SK-N-SH (cell line): ENCODE measurements around the gene RAB4A. TPM values are rescaled to one million over a fixed set of nuclear protein-coding genes. Genes with fewer than 3 reads are reported as not detected.

Experiments
- CTCF ChIA-PET: fragments of 300-600, 350-600 bp; formaldehyde crosslinking; extraction: SDS; loops from one replicate; lab custom pipeline; 2021; lab: Yijun Ruan, JAX
- POLR2A ChIA-PET: fragments of 350-600 bp; sonication (Branson Sonifier 250); formaldehyde crosslinking; extraction: SDS; loops from one replicate; lab custom pipeline; 2020; ENCODE audit warnings: antibody characterized with exemption, inconsistent platforms; lab: Yijun Ruan, JAX
- DNase-seq: peaks from one replicate; pipeline ENCODE4 v3.0.0; 2012
- H2AFZ ChIP-seq: fragments of 200-600 bp; sonication (generic); 2 replicates; pipeline ENCODE4 v1.8.1; 2016; ENCODE audit warnings: antibody characterized with exemption, mild to moderate bottlenecking, low read depth
- H3F3A ChIP-seq: fragments of 200-600 bp; sonication (generic); replicated peaks from 2 replicates; pipeline ENCODE3; 2016; ENCODE audit warnings: antibody characterized with exemption, mild to moderate bottlenecking; ENCODE audit not compliant: insufficient read depth
- H3K27ac ChIP-seq, 2 experiments: fragments of 200-500 bp in 1 of 2; fragments of 200-600 bp in 1 of 2; sonication (Bioruptor generic) in 1 of 2; sonication (generic), shearing (Covaris generic) in 1 of 2; 2 replicates each; pipeline versions ENCODE4 v1.5.1 to v1.6.1; 2014 to 2016; ENCODE audit warnings: low read depth in 2 of 2, inconsistent platforms in 1 of 2, low read length in 1 of 2, mild to moderate bottlenecking in 1 of 2, mixed read lengths in 1 of 2
- H3K27me3 ChIP-seq: fragments of 200-600 bp; sonication (generic), shearing (Covaris generic); 2 replicates; pipeline ENCODE4 v1.6.1; 2016; ENCODE audit warnings: mixed run types; ENCODE audit not compliant: insufficient read depth
- H3K36me3 ChIP-seq, 2 experiments: fragments of 200-500 bp in 1 of 2; fragments of 200-600 bp in 1 of 2; sonication (Bioruptor generic) in 1 of 2; sonication (generic) in 1 of 2; replicated peaks in 1 of 2; 2 replicates each; pipeline versions ENCODE3 to v1.5.1; 2014 to 2016; ENCODE audit warnings: low read length in 1 of 2, mild to moderate bottlenecking in 1 of 2; ENCODE audit not compliant: insufficient read depth in 2 of 2, control insufficient read depth in 1 of 2
- H3K4me1 ChIP-seq, 2 experiments: fragments of 200-500 bp in 1 of 2; fragments of 200-600 bp in 1 of 2; sonication (Bioruptor generic) in 1 of 2; sonication (generic), shearing (Covaris generic) in 1 of 2; 2 replicates each; pipeline versions ENCODE4 v1.5.1 to v1.6.1; 2014 to 2016; ENCODE audit warnings: low read depth in 1 of 2, low read length in 1 of 2, mixed run types in 1 of 2; ENCODE audit not compliant: insufficient read depth in 2 of 2, control insufficient read depth in 1 of 2
- H3K4me2 ChIP-seq: fragments of 200-600 bp; sonication (generic), shearing (Covaris generic); 2 replicates; pipeline ENCODE4 v1.6.1; 2017; ENCODE audit warnings: mixed run types
- H3K4me3 ChIP-seq, 2 experiments: fragments of 200-500 bp in 1 of 2; fragments of 200-600 bp in 1 of 2; sonication (Bioruptor generic) in 1 of 2; sonication (generic), shearing (Covaris generic) in 1 of 2; 2 replicates each; pipeline versions ENCODE4 v1.5.1 to v1.8.1; 2014 to 2016; ENCODE audit warnings: low read depth in 2 of 2, inconsistent platforms in 1 of 2, low read length in 1 of 2, mild to moderate bottlenecking in 1 of 2, mixed read lengths in 1 of 2, moderate library complexity in 1 of 2
- H3K79me2 ChIP-seq: fragments of 200-600 bp; sonication (generic); 2 replicates; pipeline ENCODE4 v1.8.1; 2017; ENCODE audit warnings: mild to moderate bottlenecking; ENCODE audit not compliant: insufficient read depth
- H3K9ac ChIP-seq: fragments of 200-600 bp; sonication (generic); 2 replicates; pipeline ENCODE4 v1.6.1; 2017; ENCODE audit warnings: mixed run types
- H3K9me2 ChIP-seq: fragments of 200-600 bp; sonication (generic); 2 replicates; pipeline ENCODE4 v1.6.1; 2017; ENCODE audit warnings: mixed run types
- H3K9me3 ChIP-seq: fragments of 200-600 bp; sonication (generic); 2 replicates; pipeline ENCODE4 v1.6.1; 2017; ENCODE audit warnings: mixed run types, mild to moderate bottlenecking, moderate library complexity
- H4K20me1 ChIP-seq: fragments of 200-600 bp; sonication (generic); 2 replicates; pipeline ENCODE4 v1.6.1; 2017; ENCODE audit warnings: mild to moderate bottlenecking, mixed run types; ENCODE audit not compliant: insufficient read depth
- FOSL2 ChIP-seq: IDR thresholded peaks from 2 replicates; pipeline ENCODE4 v1.4.0; 2012; ENCODE audit warnings: low read depth, mild to moderate bottlenecking, moderate library complexity, borderline replicate concordance
- FOXJ3 ChIP-seq: sonication (generic); formaldehyde crosslinking; IDR thresholded peaks from 2 replicates; pipeline ENCODE4 v1.5.1; 2020; ENCODE audit warnings: mild to moderate bottlenecking, missing genetic modification reagents
- GABPA ChIP-seq: IDR thresholded peaks from 2 replicates; pipeline ENCODE4 v1.4.0; 2012; ENCODE audit warnings: low read depth, mild to moderate bottlenecking
- IRF3 ChIP-seq: fragments of 150-350 bp; IDR thresholded peaks from 2 replicates; pipeline ENCODE4 v1.6.1; 2016; ENCODE audit warnings: mild to moderate bottlenecking, low read depth, low read length
- JUND ChIP-seq: IDR thresholded peaks from 2 replicates; pipeline ENCODE4 v1.4.0; 2012
- MXI1 ChIP-seq: IDR thresholded peaks from 2 replicates; pipeline ENCODE4 v1.6.1; 2012; ENCODE audit warnings: mild to moderate bottlenecking, low read depth, low read length, improper control_type of control experiment
- NFIC ChIP-seq: IDR thresholded peaks from 2 replicates; pipeline ENCODE4 v1.4.0; 2012; ENCODE audit warnings: borderline replicate concordance
- RCOR1 ChIP-seq: fragments of 150-350 bp; IDR thresholded peaks from 2 replicates; pipeline ENCODE4 v1.6.1; 2017; ENCODE audit warnings: antibody characterized with exemption, low read length
- RFX5 ChIP-seq: IDR thresholded peaks from 2 replicates; pipeline ENCODE4 v1.6.1; 2012; ENCODE audit warnings: mild to moderate bottlenecking, improper control_type of control experiment, low read length
- SMC3 ChIP-seq: IDR thresholded peaks from 2 replicates; pipeline ENCODE4 v1.6.1; 2012; ENCODE audit warnings: low read depth, low read length, improper control_type of control experiment
- TAF1 ChIP-seq: IDR thresholded peaks from 2 replicates; pipeline ENCODE4 v1.6.1; 2012; ENCODE audit warnings: low read depth, mild to moderate bottlenecking, low read length, moderate library complexity, borderline replicate concordance
- WGBS: methylation state at CpG from one replicate; pipeline ENCODE4 v1.1.6; 2017; ENCODE audit warnings: low lambda C conversion rate; 5-methylcytosine and 5-hydroxymethylcytosine counted together
- polyA plus RNA-seq, 3 experiments: library from polyadenylated mRNA; depleted of rRNA; stranded (reverse); fragments of >200 nt; gene quantifications; 2 replicates each; pipeline ENCODE4 v1.2.3, GENCODE V29; 2012
- TF ChIP-seq, protein P1 (sequence below): fragments of 200-600 bp; sonication (generic); IDR thresholded peaks from 2 replicates; pipeline ENCODE4 v1.6.1; 2017; ENCODE audit warnings: antibody characterized with exemption, mild to moderate bottlenecking, moderate library complexity
- TF ChIP-seq, protein P2 (sequence below): fragments of 150-350 bp; IDR thresholded peaks from 2 replicates; pipeline ENCODE4 v1.6.1; 2017; ENCODE audit warnings: antibody characterized with exemption, low read length, low read depth, borderline replicate concordance

The RAB4A gene
- polyA plus RNA-seq, 1 of the 3 experiments (the other 2 are of a cell fraction): 28.1 TPM

DNA sequence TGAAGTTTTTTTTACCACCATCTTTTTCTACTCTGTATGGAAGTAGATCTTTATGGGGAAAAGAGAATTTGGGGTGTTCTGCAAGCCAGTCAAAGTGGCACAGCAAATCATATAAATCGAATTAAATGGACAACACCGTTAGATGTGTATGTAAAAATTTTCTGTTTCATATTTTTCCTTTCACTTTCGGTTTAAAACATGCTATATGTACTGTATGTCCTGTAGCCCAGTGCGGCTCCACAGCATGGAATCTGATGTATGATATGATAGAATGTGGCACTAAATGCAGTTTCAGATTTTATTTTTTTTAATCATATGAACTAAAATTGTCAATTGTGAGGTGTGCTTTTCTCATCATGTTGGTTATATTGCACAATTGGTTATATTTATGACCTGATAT is 32.9 kb downstream of the RAB4A start:
- no peak overlapping the region for H2AFZ ChIP-seq
- ChIA-PET CTCF (no interaction called here), POLR2A (no interaction called here)
- H3F3A ChIP-seq: no peaks in the 10 kb centered on the region
- no peaks in the 10 kb centered on the region for H3K79me2 ChIP-seq
- no peaks in the 10 kb centered on the region for H4K20me1 ChIP-seq
- no peaks in the 10 kb centered on the region for H3K27me3 ChIP-seq
- no peak overlapping the region for H3K27ac ChIP-seq
- TF ChIP-seq FOXJ3 (CRISPR knock-in tag) (no peak), MXI1 (no peak), NFIC (no peak), FOSL2 (no peak), TAF1 (no peak), IRF3 (no peak), RFX5 (no peak), JUND (no peak), RCOR1 (no peak), GABPA (no peak)
- TF ChIP-seq, protein P1, sequence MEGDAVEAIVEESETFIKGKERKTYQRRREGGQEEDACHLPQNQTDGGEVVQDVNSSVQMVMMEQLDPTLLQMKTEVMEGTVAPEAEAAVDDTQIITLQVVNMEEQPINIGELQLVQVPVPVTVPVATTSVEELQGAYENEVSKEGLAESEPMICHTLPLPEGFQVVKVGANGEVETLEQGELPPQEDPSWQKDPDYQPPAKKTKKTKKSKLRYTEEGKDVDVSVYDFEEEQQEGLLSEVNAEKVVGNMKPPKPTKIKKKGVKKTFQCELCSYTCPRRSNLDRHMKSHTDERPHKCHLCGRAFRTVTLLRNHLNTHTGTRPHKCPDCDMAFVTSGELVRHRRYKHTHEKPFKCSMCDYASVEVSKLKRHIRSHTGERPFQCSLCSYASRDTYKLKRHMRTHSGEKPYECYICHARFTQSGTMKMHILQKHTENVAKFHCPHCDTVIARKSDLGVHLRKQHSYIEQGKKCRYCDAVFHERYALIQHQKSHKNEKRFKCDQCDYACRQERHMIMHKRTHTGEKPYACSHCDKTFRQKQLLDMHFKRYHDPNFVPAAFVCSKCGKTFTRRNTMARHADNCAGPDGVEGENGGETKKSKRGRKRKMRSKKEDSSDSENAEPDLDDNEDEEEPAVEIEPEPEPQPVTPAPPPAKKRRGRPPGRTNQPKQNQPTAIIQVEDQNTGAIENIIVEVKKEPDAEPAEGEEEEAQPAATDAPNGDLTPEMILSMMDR: no peak
- TF ChIP-seq, protein P2, sequence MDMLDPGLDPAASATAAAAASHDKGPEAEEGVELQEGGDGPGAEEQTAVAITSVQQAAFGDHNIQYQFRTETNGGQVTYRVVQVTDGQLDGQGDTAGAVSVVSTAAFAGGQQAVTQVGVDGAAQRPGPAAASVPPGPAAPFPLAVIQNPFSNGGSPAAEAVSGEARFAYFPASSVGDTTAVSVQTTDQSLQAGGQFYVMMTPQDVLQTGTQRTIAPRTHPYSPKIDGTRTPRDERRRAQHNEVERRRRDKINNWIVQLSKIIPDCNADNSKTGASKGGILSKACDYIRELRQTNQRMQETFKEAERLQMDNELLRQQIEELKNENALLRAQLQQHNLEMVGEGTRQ: no peak
- H3K4me3 ChIP-seq: no peak overlapping the region
- no peak overlapping the region for H3K4me2 ChIP-seq
- DNase-seq: no peak
- H3K9me2 ChIP-seq: no peaks in the 10 kb centered on the region
- no peaks in the 10 kb centered on the region for H3K4me1 ChIP-seq
- no peaks in the 10 kb centered on the region for H3K9me3 ChIP-seq
- no peak overlapping the region for H3K9ac ChIP-seq
- WGBS: 91% methylated on average over 4 of the region's 4 CpGs
- H3K36me3 ChIP-seq: peaks cover 57 to 75% of the 10 kb centered on the region in 2 experiments

DNA sequence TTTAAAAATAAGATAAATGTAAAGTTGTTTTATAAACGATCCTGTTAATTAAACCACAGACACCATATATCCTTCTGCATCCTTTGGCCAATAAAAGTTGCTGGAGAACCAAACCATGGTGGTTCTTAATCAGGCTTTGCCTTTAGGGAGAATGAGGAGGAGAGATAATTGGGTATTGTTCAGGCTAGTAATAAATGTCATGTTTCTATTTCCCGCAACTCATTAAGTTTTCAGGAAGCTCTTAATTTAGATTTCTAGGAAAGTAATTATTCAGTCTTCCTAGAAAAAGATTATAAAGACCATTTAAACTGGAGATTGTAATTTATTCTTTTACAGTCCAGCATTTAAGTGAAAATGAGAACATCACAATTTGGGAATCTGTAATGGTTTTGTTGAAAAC is 34.5 kb downstream of the RAB4A start:
- no peaks in the 10 kb centered on the region for H3F3A ChIP-seq
- no peak for TF ChIP-seq SMC3
- TF ChIP-seq, all 33 proteins: peak for 0
- WGBS: 88% methylated on average over 2 of the region's 2 CpGs
- ChIA-PET POLR2A (no interaction called here), CTCF (no interaction called here)
- Histone ChIP-seq H3K27ac (no peak overlapping the region), H4K20me1 (no peaks in the 10 kb centered on the region), H3K79me2 (no peaks in the 10 kb centered on the region), H3K36me3 (peaks cover 42 to 67% of the 10 kb centered on the region in 2 experiments), H3K4me1 (no peaks in the 10 kb centered on the region), H3K4me3 (no peak overlapping the region), H3K4me2 (no peak overlapping the region), H3K9ac (no peak overlapping the region), H3K27me3 (no peaks in the 10 kb centered on the region), H2AFZ (no peak overlapping the region), H3K9me2 (no peaks in the 10 kb centered on the region), H3K9me3 (no peaks in the 10 kb centered on the region)
- no peak for DNase-seq
